ENCODE results near the gene VEGFC.

DNA sequence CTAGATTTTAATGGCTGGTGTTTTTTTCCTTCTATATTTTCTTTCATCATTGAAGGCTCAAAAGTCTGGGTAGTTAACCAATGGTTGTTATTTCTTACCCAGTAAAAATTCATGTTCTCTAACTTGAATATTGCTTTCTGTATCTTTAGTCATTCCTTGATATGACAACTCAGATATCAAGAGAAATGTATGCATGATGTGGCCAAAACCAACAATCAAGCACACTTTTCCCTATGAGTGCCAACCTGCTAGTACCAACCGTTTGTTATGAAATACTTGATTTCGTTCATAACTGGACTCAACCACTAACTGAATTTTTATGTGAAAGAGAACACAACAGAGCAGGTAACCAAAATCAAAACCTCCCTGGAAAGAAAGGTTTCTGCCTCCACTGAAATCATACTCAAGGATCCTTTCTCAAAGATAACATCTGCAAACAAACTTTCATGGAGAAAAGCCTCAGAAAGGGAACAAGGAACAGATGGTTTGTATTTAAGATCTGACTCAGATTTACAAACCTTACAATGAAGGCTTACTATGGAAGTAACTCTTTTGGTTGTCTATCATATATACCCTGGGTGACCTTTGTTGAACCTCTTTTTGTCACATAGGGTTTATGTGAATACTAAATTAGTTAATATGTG, 8.3 kb upstream of the VEGFC start:
- TF ChIP-seq, protein P1, sequence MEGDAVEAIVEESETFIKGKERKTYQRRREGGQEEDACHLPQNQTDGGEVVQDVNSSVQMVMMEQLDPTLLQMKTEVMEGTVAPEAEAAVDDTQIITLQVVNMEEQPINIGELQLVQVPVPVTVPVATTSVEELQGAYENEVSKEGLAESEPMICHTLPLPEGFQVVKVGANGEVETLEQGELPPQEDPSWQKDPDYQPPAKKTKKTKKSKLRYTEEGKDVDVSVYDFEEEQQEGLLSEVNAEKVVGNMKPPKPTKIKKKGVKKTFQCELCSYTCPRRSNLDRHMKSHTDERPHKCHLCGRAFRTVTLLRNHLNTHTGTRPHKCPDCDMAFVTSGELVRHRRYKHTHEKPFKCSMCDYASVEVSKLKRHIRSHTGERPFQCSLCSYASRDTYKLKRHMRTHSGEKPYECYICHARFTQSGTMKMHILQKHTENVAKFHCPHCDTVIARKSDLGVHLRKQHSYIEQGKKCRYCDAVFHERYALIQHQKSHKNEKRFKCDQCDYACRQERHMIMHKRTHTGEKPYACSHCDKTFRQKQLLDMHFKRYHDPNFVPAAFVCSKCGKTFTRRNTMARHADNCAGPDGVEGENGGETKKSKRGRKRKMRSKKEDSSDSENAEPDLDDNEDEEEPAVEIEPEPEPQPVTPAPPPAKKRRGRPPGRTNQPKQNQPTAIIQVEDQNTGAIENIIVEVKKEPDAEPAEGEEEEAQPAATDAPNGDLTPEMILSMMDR (IDR thresholded peaks at IDR 0.05): no peak
- TF ChIP-seq POLR2A (IDR thresholded peaks at IDR 0.05): no peak

Data from uterus (tissue), 2 donors.